Measurements from ENCODE around the gene LIPC.

Gene LIPC

DNA sequence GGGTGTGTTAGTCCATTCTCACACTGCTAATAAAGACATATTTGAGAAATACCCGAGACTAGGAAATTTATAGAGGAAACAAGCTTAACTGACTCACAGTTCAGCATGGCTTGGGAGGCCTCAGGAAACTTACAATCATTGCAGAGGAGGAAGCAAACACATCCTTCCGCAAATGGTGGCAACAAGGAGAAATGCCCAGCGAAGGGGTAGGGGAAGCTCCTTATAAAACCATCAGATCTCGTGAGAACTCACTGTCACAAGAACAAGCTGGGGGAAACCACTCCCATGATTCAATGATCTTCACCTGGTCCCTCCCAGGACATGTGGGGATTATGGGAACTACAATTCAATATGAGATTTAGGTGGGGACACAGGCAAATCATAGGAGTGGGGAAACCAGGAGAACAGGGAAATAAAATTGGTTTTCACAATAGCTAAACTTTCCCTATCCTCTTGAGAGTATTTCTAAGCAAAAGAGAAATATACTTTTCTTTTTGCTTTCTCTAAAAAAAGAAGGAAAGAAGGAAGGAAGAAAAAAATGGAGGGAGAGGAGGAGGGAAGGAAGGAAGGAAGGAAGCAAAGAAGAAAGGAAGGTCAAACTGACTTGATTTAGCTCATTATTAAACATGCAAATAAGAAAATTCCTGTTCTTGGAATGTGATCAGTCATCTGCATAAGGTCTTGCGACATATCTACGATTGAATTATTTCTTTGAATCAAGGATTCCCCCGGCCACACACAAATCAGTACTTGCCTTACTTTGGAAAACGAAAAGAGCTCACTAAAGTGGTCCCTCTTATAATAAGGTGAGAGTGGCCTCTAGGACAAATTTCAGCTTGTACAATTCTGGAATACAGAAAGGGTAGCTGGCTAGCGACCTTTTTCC is 75.2 kb downstream of the LIPC start (continued):
- TF ChIP-seq BCL11A (tag by site-specific recombination; IDR thresholded peaks at IDR 0.05; ENCODE audit: low read depth) (no peak), HOXD13 (CRISPR knock-in tag; IDR thresholded peaks at IDR 0.05; ENCODE audit: borderline replicate concordance) (no peak)

DNA sequence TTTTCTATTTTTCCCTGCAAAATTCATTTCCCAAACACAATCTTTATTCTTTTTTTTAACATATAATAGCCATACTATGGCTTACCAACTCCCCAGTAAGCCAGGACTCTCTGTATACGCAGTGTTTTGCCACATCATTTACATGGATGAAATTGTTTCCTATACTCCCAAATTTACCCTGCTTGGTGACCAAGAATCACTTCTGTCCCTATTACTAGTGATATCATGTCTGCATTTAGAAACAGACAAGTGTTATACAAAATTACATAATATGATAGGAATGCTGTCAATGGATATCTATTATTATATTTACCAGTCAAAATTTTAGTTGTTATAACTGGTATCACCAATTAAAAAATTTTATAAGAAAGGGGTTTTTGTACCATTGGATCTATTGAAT is 77.8 kb downstream of the LIPC start:
- ChIA-PET CTCF (interaction anchor here (0.6 kb wide), 1 partner anchor 15 kb away, joined by 4 read pairs; no protein-coding TSS in a partner anchor), POLR2A (interaction anchor here (0.6 kb wide), 1 partner anchor 235 kb away, joined by 3 read pairs; no protein-coding TSS in a partner anchor)
- no peak for TF ChIP-seq ZNF221 (tag by site-specific recombination; IDR thresholded peaks at IDR 0.05; ENCODE audit: borderline replicate concordance)
- no peak for TF ChIP-seq ZNF157 (tag by site-specific recombination; IDR thresholded peaks at IDR 0.05)
- TF ChIP-seq ZNF514 (tag by site-specific recombination; IDR thresholded peaks at IDR 0.05): no peak
- no peak for TF ChIP-seq ZNF26 (tag by site-specific recombination; IDR thresholded peaks at IDR 0.05)
- TF ChIP-seq, protein P1, sequence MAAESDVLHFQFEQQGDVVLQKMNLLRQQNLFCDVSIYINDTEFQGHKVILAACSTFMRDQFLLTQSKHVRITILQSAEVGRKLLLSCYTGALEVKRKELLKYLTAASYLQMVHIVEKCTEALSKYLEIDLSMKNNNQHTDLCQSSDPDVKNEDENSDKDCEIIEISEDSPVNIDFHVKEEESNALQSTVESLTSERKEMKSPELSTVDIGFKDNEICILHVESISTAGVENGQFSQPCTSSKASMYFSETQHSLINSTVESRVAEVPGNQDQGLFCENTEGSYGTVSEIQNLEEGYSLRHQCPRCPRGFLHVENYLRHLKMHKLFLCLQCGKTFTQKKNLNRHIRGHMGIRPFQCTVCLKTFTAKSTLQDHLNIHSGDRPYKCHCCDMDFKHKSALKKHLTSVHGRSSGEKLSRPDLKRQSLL (tag by site-specific recombination; IDR thresholded peaks at IDR 0.05): no peak
- no peak for TF ChIP-seq EGR2 (tag by site-specific recombination; IDR thresholded peaks at IDR 0.05; ENCODE audit: low read depth)
- TF ChIP-seq, protein P2, sequence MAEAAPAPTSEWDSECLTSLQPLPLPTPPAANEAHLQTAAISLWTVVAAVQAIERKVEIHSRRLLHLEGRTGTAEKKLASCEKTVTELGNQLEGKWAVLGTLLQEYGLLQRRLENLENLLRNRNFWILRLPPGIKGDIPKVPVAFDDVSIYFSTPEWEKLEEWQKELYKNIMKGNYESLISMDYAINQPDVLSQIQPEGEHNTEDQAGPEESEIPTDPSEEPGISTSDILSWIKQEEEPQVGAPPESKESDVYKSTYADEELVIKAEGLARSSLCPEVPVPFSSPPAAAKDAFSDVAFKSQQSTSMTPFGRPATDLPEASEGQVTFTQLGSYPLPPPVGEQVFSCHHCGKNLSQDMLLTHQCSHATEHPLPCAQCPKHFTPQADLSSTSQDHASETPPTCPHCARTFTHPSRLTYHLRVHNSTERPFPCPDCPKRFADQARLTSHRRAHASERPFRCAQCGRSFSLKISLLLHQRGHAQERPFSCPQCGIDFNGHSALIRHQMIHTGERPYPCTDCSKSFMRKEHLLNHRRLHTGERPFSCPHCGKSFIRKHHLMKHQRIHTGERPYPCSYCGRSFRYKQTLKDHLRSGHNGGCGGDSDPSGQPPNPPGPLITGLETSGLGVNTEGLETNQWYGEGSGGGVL (tag by site-specific recombination; IDR thresholded peaks at IDR 0.05): no peak
- no peak for TF ChIP-seq ZNF664 (tag by site-specific recombination; IDR thresholded peaks at IDR 0.05)
- TF ChIP-seq ZNF621 (tag by site-specific recombination; IDR thresholded peaks at IDR 0.05): no peak
- no peak for TF ChIP-seq SCRT2 (tag by site-specific recombination; IDR thresholded peaks at IDR 0.05)
- TF ChIP-seq KLF16 (tag by site-specific recombination; IDR thresholded peaks at IDR 0.05): no peak
- no peak for TF ChIP-seq ZBTB7A (tag by site-specific recombination; IDR thresholded peaks at IDR 0.05; ENCODE audit: low read depth)
- no peak for TF ChIP-seq ZNF529 (tag by site-specific recombination; IDR thresholded peaks at IDR 0.05; ENCODE audit: insufficient replicate concordance)
- no peak for TF ChIP-seq ZNF76 (tag by site-specific recombination; IDR thresholded peaks at IDR 0.05; ENCODE audit: borderline replicate concordance, low read depth)
- TF ChIP-seq ZNF362 (tag by site-specific recombination; IDR thresholded peaks at IDR 0.05): no peak
- Histone ChIP-seq H3K4me3 (ENCODE audit: low read depth, low read length) (no peak overlapping the region), H3K36me3 (ENCODE audit: control insufficient read depth in 2 of 2, insufficient read depth in 1 of 2, low read length in 2 of 2) (no peaks in the 10 kb centered on the region), H3K27ac (ENCODE audit: extremely low read depth, low read depth, low read length) (no peak overlapping the region), H3K9me3 (ENCODE audit: control insufficient read depth, insufficient read depth, low read depth, low read length) (no peaks in the 10 kb centered on the region), H3K4me1 (ENCODE audit: control insufficient read depth, insufficient read depth, low read length) (no peaks in the 10 kb centered on the region)

Data from HEK293 (cell line).